Activated T-cell treated with anti-CD3 and anti-CD28 coated beads, Interleukin-2, amount 50 U/mL, for 48 hours (primary cell): ENCODE results near the gene IER5L.

ENCODE experiments used
- DNase-seq, 2 experiments: peaks; one replicate each; pipeline ENCODE4 v3.0.0-alpha.2; 2020

IER5L gene

DNA sequence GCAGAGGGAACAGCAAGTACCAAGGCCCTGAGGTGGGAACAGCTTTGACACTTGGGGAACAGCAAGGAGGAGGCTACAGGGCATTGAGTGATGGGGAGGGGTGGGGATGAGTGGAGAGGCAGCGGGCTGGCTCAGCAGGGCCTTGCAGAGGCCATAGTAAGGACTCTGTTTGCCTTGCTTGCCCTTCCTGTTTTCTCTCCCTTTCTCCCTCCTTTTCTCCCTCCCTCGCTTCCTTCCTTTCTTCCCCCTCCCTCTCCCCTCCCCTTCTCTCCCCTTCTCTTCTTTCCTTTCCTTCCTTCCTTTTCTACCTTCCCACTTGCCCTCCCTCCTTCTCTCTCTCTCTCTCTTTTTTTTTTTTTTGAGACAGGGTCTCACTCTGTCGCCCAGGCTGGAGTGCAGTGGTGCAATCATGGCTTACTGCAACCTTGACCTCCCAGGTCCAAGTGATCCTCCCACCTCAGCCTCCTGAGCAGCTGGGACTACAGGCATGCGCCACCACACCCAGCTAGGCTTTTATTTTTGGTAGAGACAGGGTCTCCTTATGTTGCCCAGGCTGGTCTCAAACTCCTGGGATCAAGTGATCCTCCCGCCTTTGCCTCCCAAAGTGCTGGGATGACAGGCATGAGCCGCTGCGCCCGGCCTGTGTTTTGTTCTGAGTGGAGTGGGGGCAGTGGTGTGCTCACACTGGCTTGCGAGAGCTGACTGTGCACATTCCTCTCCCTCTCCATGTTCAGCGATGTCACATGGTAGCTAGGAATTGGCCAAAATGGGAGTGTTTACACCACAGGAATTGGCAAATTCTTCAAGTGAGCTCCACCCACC lies 17.1 kb downstream of the IER5L start:
- DNase-seq = no peak

DNA sequence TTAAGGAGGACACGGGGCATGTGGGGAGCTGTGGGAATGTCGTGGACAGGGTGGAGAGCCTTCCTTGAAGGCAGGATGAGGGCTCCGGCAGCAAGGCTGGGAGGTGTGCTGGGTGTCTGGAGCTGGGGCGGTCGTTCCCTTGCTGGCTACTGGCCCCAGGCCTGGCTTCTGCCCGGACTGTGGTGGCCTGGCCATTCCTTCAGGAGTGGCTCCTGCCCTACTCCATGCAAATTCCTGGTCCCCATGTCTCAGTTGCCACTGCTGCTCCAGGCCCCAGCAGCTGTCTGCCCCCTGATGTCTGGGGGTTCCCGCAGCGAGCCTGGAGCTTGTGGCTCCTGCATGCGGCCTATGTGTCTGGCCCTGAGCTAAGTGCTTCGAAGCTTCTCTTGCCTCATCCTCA lies 21.9 kb downstream of the IER5L start:
- no peak for DNase-seq

- no peak for DNase-seq
Observed at GRCh38 chr9:129154866-129155477, 23.1 kb downstream of the IER5L start.

DNA sequence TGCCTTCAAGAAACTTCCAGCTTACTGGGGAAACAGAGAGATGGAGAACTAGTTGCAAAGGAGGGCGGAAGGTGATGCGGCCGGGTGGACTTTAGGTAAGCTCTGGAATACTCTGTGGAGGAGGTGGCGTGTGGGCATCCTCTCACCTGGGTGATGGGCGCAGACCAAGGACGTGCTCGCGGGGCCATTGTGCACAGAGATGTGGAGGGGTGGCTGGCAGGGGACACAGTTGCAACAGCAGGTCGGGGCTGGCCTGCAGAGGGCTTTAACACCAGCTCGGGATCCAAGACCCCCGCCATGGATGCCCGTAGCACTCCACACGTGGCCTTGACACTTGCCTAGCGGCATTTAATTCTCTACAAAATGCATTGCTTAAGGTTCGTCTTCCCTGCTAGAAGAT lies 26.6 kb downstream of the IER5L start:
- DNase-seq = no peak

DNA sequence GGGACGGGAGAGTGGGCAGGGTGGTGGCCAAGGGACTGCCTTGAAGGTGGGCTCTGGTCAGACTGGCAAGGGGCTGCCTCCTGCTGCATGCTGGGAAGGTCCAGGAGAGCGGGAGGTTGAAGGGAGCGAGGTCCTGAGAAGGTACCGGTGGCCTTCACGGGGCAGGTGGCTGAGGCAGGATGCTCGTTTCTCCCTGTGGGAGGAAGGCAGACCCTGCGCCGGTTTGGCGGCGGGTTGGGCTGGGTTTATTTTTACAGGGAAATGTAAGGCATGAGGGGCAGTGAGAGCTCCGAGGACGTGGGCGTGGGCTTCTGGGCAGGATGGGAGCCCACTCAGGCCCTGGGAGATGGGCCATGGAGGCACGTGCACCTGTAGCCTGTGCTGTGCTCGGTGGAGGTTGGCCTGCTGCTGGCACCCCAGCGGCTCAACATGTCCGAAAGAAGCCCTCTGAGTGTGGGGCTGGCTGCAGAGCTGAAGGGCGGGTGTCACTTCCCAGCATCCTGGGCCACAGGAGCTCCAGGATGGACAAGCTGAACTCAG lies 27.3 kb downstream of the IER5L start:
- no peak for DNase-seq

- DNase-seq = no peak
Observed at GRCh38 chr9:129150122-129150521, 27.9 kb downstream of the IER5L start.

GRCh38 chr9:129149442-129149841 lies 28.6 kb downstream of the IER5L start:
- no peak for DNase-seq

GRCh38 chr9:129148463-129149204 lies 29.4 kb downstream of the IER5L start:
- DNase-seq = no peak

- DNase-seq = no peak
Observed at GRCh38 chr9:129146441-129146941, 31.6 kb downstream of the IER5L start.

DNA sequence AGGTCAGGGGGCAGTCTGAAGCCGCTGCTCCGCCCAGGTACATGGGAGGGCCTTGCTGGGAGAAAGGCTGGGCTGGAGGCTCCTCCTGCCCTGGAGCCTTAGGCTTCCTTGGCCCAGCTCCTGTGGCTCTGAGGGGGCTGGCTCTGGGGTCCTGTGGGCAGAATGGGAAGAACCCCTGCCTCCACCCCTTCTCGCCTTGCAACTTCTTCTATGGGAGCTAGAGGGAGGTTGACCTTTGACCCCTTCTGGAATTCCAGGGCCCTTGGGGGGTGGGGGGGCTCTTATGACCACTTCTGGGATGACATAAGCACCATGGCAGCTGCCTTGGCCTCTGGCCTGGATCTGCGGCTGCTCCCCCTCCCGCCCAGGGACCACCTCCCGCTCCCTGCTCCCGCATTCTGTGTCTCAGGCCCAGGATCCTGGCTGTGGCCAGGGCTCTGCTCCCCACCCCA lies 32.2 kb downstream of the IER5L start:
- DNase-seq = no peak

GRCh38 chr9:129145316-129145715 lies 32.7 kb downstream of the IER5L start:
- DNase-seq = no peak

- peak; percentile 83 to 85 for DNase-seq
Observed at GRCh38 chr9:129143031-129143927, 34.8 kb downstream of the IER5L start.

DNA sequence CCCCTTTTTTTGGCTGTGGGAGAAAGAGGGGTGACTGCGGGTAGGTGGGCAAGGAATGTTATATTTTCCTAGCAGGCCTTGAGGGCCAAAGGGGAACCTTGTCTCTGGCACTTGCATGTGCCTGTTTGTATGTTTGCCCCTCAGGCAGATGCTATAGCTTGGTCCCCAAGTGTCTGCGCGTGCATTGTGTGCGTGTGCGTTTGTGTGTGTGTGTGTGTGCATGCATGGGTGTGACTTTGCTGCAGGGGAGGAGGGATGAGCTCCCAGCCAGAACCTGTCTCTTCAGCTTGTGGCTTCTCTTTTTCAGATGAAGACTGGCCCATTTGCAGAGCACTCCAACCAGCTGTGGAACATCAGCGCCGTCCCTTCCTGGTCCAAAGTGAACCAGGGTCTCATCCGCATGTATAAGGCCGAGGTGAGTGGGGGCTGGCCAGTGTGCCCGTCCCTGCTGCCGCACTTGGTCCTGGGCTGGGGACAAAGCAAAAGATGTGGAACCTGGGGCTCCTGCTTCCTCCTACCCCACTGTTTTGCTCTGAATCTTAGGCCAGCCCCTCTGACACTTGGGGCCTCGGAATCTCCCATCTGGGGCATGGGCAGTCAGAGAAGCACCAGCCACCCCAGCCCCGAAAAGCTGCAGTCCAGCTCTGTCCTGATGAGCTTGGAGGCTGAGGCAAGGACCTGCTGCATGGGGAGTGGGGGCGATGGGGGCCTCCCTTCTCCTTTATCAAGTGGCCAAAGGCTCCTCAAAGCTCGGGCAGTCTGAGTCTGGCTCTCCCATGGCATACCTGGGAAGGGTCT lies 35.7 kb downstream of the IER5L start:
- DNase-seq = no peak

DNA sequence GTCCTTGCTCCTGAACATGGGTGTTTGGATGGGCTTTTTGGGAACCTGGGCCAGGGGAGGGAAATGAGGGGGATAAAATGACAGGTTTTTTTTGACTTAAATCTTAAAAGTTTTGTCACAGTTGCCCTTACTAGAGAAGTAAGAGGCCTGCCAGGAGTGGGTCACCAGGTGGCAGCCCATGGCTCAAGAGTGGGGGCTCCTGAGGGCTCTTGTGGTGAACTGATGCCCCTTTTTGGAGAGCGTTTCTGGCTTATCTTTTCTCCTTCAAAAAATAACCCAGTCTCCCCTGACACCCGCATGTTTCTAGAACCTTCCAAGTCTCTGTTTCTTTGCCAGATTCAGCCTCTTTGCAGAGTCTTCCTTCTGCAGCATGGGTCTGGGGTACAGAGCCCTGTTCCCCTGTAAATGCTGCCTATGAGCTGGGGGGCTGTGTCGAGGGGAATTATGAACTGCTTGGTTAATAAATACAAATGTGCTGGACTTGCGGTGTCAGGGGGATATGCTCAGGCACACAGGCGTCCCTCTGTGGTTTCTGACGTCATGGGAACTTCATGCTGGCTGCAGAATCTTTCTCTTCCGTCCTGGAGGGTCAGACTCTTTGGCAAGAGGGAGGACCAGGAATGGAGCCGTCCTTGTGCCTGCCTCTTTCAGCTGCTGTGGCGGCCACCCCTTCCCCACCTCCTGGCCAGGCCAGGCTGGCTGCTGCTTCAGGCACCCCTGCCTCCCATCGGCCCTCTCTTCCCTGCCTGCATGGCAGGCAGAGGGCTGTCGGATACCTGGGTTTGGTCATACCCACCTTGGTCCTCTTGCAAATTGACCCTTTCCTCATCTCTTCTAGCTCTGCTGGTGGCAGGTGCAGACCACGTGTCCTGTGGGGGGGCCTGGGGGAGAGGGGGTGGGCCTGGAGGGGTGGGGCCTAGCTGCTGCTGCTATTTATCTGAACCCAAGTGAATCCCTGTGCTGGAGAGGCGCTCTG lies 36.7 kb downstream of the IER5L start:
- DNase-seq = peak; percentile 42 to 51

DNA sequence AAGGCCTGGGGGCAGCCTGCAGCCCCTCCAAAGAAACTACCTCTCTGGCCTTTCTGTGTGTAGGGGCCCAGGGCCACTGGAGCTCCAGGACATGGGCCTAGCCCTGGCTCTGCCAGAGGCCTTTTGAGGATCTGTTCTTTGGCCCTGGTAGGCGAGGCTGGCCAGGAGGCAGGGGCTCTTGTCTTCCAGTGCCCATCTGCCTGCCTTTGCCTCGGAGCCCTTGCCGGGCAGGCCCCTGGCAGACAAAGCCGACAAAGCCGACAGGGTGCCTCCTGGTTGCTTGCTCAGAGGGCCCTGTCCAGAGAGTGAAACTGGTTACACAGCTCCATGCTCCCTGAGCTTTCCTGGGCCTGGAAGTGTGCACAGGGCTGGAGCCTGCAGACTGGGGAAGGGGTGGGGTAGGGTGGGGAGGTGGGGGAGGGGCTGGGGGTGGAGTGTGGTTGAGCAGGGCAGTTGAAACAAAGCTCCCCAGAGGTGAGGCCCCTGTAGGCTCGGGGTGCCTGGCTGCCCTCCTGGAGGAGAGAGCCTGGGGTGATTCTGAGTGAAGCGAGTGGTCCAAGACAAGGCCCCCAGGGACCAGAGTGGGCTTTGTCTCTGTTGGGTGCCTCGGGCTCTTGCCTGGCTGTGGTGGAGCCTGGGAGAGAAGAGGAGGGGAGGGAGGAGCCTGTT lies 37.5 kb downstream of the IER5L start:
- peak; percentile 67 to 72 for DNase-seq

DNA sequence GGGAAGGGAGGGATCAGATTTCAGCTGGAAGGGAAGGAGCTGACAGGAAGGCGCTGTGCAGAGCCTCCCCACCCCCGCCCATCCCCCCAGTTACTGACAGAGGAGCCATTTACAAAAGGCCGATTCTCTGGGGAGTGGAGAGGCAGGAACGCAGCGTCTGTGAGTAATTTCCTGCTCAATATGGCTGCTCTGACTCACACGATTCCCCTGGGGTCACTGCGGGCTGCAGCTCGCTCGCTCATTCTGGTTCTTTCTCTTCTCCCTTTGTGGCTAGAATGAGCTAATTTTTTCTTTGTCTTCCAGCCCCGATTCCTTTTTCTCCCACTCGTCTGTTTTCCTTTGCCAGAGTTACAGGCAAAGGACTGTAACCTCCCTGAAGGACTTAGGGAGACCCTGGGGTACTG lies 38.1 kb downstream of the IER5L start:
- DNase-seq = peak; percentile 83 to 84

DNA sequence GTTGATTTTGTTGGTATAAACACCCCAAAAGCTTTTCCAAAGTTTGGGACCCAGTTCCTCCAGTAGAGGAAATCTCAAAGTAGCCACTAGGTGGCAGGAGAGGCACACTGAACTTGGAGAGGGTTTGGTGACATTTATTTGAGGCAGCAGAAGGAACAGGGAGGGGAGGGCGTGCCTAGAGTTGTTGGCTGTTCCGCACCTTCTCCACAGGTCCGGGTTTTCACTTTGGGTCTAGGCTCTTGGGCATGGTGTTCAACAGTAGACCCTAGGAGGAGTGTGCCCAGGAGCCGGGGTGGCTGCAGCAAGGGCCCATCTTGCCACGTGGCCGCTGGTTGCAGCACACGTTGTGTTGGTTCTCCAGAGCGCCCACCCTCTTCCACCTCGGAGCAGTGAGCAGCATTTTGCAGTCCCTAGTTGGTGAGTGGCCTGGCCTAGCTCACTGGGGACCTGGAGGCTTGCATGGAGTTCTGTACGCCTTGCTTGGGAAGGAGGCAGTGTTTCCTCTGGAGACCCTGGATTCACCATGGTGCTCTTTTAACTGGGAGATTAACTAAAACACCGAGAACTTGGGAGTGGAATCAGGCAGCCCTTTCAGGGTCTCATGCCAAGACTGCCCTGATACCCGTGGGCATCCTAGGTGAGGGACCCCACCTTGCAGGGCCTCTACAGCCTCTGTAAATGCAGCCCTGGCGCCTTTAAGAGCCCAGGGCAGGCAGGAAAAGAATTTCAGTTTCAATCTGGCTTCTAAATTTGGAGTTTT lies 38.6 kb downstream of the IER5L start:
- DNase-seq = peak; percentile 80 to 81

- no peak for DNase-seq
Observed at GRCh38 chr9:129138476-129139232, 39.4 kb downstream of the IER5L start.
